Measurements from ENCODE around the gene ZNF586.
"Not testable (repeated sequence)": the region's sequence is repeated elsewhere in the genome, so short reads cannot be mapped to it uniquely, and the experiment has no call there.

ZNF586 gene

GRCh38 chr19:57769345-57770131 is at the start of gene ZNF586:
ZNF586 (plus strand) TSS chr19:57769676; CDS start chr19:57769843, 167 bp downstream.
- peak; percentile 71 for DNase-seq (ENCODE audit: low read depth)

GRCh38 chr19:57719901-57720519 is 49.5 kb upstream of the ZNF586 start:
- DNase-seq (ENCODE audit: low read depth): no peak

DNA sequence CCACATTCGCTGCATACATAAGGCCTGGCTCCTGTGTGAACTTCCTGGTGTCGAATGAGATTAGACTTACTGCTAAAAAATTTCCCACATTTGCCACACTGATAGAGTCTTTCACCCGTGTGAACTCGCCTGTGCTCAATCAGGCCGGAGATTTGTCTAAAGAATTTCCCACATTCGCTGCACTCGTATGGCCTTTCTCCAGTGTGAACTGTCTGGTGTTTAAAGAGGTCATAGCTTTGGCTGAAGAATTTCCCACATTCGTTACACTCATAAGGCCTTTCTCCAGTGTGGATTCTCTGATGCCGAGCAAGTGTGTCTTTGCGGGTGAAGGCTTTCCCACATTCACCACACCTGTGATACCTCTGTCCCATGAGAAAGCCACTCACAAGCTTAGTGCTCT is 48.6 kb upstream of the ZNF586 start:
- DNase-seq (ENCODE audit: low read depth): no peak

DNA sequence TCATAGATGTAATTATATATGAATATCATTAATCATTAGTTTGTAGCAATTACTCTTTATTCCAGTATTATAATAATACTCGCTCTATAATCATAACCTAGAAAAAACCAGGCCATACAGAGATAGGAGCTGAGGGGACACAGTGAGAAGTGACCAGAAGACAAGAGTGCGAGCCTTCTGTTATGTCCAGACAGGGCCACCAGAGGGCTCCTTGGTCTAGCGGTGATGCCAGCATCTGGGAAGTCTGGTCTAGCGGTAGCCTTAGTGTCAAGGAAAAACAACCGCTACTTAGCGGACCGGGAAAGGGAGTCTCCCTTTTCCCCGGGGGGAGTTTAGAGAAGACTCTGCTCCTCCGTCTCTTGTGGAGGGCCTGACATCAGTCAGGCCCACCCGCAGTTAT is 31.2 kb upstream of the ZNF586 start:
- DNase-seq (ENCODE audit: low read depth): not testable (repeated sequence)

DNA sequence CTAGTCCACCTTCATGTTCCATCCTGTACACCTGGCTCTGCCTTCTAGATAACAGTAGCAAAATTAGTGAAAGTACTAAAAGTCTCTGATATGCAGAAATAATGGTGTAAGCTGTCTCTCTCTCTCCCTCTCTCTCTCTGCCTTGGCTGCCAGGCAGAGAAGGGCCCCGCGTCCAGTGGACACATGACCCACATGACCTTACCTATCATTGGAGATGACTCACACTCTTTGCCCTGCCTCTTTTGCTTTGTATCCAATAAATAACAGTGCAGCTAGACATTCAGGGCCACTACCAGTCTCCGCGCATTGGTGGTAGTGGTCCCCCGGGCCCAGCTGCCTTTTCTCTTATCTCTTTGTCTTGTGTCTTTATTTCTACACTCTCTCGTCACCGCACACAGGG is 30.7 kb upstream of the ZNF586 start:
- not testable (repeated sequence) for DNase-seq (ENCODE audit: low read depth)

GRCh38 chr19:57746580-57747471 is 22.6 kb upstream of the ZNF586 start, which contains the start of gene ZNF776:
ZNF776 (plus strand) TSS chr19:57746815; CDS start chr19:57747059, 244 bp downstream.
- peak; percentile 69 for DNase-seq (ENCODE audit: low read depth)

- DNase-seq (ENCODE audit: low read depth): no peak
Measured at GRCh38 chr19:57747472-57747807, 22.0 kb upstream of the ZNF586 start.

- DNase-seq (ENCODE audit: low read depth): no peak
Measured at GRCh38 chr19:57748029-57748428, 21.4 kb upstream of the ZNF586 start.

DNA sequence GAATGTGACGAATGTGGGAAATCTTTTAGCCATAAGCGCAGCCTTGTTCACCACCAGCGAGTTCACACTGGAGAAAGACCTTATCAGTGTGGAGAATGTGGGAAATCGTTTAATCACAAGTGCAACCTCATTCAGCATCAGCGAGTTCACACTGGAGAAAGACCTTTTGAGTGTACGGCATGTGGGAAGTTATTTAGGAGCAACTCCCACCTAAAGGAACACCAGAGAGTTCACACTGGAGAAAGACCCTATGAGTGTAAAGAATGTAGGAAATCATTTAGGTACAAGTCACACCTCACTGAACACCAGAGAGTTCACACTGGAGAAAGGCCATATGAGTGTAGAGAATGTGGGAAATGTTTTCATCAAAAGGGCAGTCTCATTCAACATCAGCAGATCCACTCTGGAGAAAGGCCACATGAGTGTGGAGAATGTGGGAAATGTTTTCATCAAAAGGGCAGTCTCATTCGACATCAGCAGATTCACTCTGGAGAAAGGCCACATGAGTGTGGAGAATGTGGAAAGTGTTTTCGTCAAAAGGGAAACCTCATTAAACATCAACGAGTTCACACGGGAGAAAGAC is 15.3 kb upstream of the ZNF586 start:
- no peak for DNase-seq (ENCODE audit: low read depth)

DNA sequence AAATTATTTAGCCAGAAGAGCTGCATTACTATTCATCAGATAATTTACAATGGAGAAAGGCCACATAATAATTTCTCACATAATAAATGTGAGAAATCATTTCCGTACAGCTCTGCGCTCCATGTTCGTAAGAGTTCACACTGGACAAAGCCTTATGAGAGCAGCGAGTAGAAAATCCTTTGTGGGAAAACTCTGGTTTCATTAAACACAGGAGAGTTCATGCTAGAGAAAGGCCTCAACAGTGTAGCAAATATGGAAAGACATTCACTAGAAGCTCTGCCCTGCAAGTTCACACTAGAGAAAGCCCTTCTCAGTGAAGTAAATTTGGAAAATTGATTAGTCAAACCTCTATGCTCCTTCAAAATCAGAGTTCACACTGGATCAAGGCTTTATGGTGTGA is 14.4 kb upstream of the ZNF586 start:
- no peak for DNase-seq (ENCODE audit: low read depth)

- no peak for DNase-seq (ENCODE audit: low read depth)
Measured at GRCh38 chr19:57757941-57758340, 11.5 kb upstream of the ZNF586 start.

- no peak for DNase-seq (ENCODE audit: low read depth)
Measured at GRCh38 chr19:57759096-57759495, 10.4 kb upstream of the ZNF586 start.

DNA sequence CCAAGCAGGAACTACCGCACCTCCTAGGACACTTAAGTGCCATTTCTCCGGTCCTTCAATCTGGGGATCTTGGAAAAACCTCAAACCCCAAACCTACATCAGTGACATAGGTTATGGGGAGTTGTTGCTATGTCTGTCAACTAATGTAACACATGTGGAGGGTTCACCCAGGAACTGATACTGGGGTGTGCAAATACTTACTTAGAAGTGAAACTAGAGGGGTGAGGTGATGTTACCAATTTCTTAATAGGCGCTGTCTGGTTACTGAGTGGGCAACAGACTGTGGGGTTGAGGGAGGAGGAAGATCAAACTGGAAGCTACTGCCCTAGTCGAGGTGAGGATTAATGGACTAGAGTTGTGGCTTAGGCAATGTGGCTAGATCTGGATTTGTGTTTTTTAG is 1.9 kb downstream of the ZNF586 start:
- no peak for DNase-seq (ENCODE audit: low read depth)

DNA sequence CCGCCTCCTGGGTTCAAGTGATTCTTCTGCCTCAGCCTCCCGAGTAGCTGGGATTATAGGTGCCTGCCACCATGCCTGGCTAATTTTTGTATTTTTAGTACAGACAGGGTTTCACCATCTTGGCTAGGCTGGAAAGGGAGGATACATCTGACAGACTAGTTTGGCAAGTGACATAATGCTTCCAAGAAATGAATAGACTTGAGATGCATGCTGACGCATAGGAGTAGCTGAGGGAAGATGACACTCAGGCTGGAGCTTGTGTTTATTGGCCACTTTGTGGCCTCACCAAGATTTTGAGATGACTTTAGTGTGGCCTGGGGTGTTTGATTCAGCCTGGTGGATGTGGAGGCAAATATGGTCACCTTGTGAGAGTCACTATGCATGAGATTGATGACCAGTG is 4.0 kb downstream of the ZNF586 start:
- DNase-seq (ENCODE audit: low read depth): no peak

DNA sequence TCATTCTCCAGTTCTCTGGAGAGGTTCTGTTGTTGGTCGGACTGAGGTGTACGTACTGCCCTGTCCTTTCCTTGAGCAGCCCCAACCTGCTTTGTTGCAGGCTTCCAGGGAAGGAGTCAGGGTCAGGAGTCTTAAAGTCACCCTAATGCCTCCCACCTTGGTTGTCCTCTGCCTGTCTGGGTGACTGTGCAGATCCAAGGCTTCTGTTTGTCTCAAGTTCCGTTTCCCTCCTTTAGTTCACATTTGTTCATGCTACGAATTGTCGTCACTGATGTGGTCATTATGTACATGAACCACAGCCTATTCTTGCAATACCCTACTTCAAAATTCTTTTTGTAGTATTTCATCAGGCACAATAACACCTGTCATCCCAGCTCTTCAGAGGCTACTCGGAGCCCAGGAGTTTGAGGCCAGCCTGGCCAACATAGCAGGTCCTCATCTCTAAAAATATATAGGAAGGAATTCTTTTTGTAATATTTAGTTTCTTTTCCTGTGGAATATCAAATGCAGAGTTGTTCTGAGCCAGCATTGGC is 7.4 kb downstream of the ZNF586 start:
- no peak for DNase-seq (ENCODE audit: low read depth)

DNA sequence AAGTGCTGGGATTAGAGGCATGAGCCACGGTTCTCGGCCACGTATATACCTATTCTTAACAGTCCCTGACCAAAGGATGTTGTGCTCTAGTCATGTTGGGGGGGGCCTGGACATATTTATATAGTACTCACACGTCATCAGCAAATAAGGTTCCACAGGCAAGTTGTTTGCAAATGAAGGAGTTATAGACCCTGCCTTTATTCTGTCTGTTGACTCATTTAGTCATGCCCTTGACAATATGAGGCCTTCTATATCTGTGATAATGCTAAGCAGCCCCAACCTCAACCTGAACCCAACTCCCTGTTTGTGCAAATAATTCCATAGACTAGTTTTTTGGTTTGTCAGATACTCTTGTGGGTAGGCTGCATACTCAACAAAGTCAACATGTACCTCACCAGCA is 8.9 kb downstream of the ZNF586 start:
- no peak for DNase-seq (ENCODE audit: low read depth)

DNA sequence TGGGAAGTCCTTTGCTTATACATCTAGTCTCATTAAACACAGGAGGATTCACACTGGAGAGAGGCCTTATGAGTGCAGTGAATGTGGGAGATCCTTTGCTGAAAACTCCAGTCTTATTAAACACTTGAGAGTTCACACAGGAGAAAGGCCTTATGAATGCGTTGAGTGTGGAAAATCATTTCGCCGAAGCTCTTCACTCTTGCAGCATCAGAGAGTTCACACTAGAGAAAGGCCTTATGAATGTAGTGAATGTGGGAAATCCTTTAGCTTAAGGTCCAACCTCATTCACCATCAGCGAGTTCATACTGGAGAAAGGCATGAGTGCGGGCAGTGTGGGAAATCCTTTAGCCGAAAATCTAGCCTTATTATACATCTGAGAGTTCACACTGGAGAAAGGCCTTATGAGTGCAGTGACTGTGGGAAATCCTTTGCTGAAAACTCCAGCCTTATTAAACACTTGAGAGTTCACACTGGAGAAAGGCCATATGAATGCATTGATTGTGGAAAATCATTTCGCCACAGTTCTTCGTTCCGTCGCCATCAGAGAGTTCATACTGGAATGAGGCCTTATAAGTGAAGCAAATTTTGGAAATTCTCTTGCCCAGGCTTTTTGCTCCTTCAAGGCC is 9.9 kb downstream of the ZNF586 start:
- DNase-seq (ENCODE audit: low read depth): no peak

- DNase-seq (ENCODE audit: low read depth): no peak
Measured at GRCh38 chr19:57786286-57786685, 16.8 kb downstream of the ZNF586 start.

DNA sequence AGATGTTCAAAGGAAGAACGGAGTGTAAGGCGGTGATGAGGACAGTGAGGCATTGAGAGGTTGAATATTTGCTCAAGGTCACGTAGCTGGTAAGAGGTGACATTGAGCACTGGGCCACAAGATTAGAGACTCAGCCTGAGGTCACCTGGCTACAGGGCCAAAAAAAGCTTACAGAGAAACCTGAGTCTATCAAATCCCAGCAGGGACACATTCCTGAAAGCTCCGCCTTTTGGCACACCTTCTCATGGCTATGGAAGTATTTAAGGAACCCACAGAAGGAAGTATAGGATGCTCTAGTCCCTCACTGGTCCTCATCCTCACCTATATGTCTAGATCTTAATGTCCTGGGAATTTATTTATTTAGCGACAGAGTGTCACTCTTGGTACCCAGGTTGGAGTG is 17.4 kb downstream of the ZNF586 start:
- DNase-seq (ENCODE audit: low read depth): no peak

GRCh38 chr19:57788114-57788692 is 18.7 kb downstream of the ZNF586 start:
- DNase-seq (ENCODE audit: low read depth): no peak

- no peak for DNase-seq (ENCODE audit: low read depth)
Measured at GRCh38 chr19:57789288-57789687, 19.8 kb downstream of the ZNF586 start.
